ENCODE data around the gene ADH5. TPM values are rescaled to one million over a fixed set of nuclear protein-coding genes. Genes with fewer than 3 reads are reported as not detected.
"Not testable (repeated sequence)": the region's sequence is repeated elsewhere in the genome, so short reads cannot be mapped to it uniquely, and the experiment has no call there.

The ADH5 gene
- total RNA-seq, 1 experiment from 2014 or later: 64.3 TPM

DNA sequence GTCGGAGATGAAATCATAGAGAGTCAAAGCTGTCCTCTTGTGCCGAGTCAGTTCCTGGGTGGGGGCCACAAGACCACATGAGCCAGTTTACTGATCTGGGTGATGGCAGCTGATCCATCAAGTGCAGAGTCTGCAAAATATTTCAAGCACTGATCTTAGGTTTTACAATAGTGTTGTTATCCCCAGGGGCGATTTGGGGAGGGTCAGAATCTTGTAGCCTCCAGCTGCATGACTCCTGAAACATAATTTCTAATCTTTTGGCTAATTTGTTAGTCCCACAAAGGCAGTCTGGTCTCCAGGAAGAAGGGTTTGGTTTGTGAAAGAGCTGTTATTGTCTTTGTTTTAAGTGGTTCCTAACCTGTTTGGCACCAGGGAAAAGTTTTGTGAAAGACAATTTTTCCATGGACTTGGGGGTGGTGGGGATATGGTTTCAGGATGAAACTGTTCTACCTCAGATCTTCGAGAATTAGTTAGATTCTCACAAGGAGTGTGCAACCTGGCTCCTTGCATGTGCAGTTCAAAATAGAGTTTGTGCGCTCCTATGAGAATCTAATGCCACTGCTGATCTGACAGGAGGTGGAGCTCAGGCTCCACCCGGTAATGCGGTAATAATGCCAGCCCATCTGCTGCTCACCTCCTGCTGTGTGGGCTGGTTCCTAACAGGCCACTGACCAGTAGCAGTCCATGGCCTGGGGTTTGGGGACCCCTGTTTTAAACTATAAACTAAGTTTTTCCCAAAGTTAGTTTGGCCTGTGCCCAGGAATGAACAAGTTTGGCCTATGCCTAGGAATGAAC is 63.9 kb downstream of the ADH5 start:
- Histone ChIP-seq H3K9ac (ENCODE audit: low read length) (no peak overlapping the region), H3K4me3 (ENCODE audit: low read length) (no peak overlapping the region), H3K4me1 (ENCODE audit: low read length) (peaks cover 18% of the 10 kb centered on the region), H3K9me2 (replicated peaks; ENCODE audit: insufficient read depth, low read length) (no peaks in the 10 kb centered on the region), H3K9me3 (ENCODE audit: low read length) (peaks cover 5% of the 10 kb centered on the region; the same call in 1 of the 2 replicates), H3K79me2 (ENCODE audit: low read length) (peaks cover 100% of the 10 kb centered on the region), H3K4me2 (ENCODE audit: low read depth, low read length, poor library complexity, severe bottlenecking) (no peak overlapping the region), H3K36me3 (ENCODE audit: insufficient read depth, low read length) (peaks cover 20% of the 10 kb centered on the region), H3K27ac (ENCODE audit: low read length) (no peak overlapping the region), H4K20me1 (ENCODE audit: insufficient read depth, low read depth, low read length) (no peaks in the 10 kb centered on the region; the same call in 1 of the 2 replicates), H2AFZ (ENCODE audit: low read length) (no peak overlapping the region), H3K27me3 (ENCODE audit: low read length) (no peaks in the 10 kb centered on the region)
- DNase-seq: no peak

DNA sequence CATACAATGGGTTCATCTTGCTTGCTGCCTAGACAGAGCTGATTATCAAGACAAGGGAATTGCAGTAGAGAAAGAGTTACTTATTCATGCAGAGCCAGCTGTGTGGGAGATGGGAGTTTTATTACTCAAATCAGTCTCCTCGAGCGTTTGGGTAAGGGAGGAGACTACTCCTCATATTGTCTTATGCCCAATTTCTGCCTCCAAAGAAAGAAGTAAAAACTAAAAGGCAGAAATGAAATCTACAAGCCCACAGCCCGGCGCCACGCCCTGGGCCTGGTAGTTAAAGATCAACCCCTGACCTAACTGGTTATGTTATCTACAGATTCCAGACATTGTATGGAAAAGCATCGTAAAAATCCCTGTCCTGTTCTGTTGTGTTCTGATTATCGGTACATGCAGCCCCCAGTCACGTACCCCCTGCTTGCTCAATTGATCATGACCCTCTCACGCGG is 64.8 kb downstream of the ADH5 start:
- peaks cover 100% of the 10 kb centered on the region for H3K79me2 ChIP-seq (ENCODE audit: low read length)
- DNase-seq; H3K27me3 ChIP-seq (ENCODE audit: low read length); H3K27ac ChIP-seq (ENCODE audit: low read length); H3K9me3 ChIP-seq (ENCODE audit: low read length); H3K9me2 ChIP-seq (replicated peaks; ENCODE audit: insufficient read depth, low read length); H4K20me1 ChIP-seq (ENCODE audit: insufficient read depth, low read depth, low read length); H3K9ac ChIP-seq (ENCODE audit: low read length); H3K4me1 ChIP-seq (ENCODE audit: low read length); H3K4me3 ChIP-seq (ENCODE audit: low read length); H3K4me2 ChIP-seq (ENCODE audit: low read depth, low read length, poor library complexity, severe bottlenecking); H2AFZ ChIP-seq (ENCODE audit: low read length): not testable (repeated sequence)
- H3K36me3 ChIP-seq (ENCODE audit: insufficient read depth, low read length): peaks cover 19% of the 10 kb centered on the region

DNA sequence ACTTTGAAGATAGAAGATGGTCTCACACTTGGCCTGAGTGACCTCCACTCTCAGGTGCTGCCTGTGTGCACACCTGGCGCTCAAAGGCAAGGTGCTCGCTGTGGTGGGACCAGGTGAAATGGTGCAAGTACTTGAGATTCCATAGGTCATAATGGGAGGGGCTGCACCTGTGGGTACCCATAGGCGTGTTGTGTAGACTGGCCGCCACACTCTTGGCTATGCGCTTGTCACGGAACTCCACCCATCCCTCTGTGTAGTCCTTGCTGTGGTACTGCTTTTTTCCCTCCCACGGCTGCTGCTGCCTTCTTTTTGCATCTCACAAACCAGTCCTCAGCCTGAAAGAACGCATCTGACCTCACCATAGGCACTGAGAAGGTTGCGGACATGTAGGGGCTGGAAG is 66.0 kb downstream of the ADH5 start:
- H3K27ac ChIP-seq (ENCODE audit: low read length): no peak overlapping the region
- no peak overlapping the region for H3K9ac ChIP-seq (ENCODE audit: low read length)
- no peak overlapping the region for H2AFZ ChIP-seq (ENCODE audit: low read length)
- H3K27me3 ChIP-seq (ENCODE audit: low read length): no peaks in the 10 kb centered on the region
- H3K36me3 ChIP-seq (ENCODE audit: insufficient read depth, low read length): peaks cover 32% of the 10 kb centered on the region
- H4K20me1 ChIP-seq (ENCODE audit: insufficient read depth, low read depth, low read length): no peaks in the 10 kb centered on the region; the same call in 1 of the 2 replicates
- H3K4me3 ChIP-seq (ENCODE audit: low read length): no peak overlapping the region
- peaks cover 11% of the 10 kb centered on the region; the same call in 1 of the 2 replicates for H3K9me3 ChIP-seq (ENCODE audit: low read length)
- H3K4me1 ChIP-seq (ENCODE audit: low read length): no peaks in the 10 kb centered on the region
- no peaks in the 10 kb centered on the region for H3K9me2 ChIP-seq (replicated peaks; ENCODE audit: insufficient read depth, low read length)
- no peak overlapping the region for H3K4me2 ChIP-seq (ENCODE audit: low read depth, low read length, poor library complexity, severe bottlenecking)
- peaks cover 100% of the 10 kb centered on the region for H3K79me2 ChIP-seq (ENCODE audit: low read length)
- DNase-seq: no peak

DNA sequence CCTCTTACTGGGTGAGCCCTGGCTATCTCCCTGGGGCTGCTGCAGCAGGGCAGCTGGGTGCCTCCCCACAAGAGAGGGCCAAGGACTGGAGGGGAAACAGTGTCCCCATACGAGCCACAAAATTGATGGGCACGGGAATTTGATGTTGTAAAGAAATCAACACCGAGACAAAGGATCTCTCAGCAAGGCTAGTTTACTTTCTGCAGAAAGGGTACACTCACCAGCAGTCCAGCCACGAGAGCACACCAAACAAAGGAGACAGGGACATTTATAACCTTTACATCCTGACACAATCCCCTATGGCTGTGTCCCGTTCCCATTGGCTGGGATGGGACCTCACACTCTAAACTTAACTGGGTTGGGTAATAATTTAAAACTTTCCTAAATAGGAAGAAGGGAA is 67.2 kb downstream of the ADH5 start:
- H3K79me2 ChIP-seq (ENCODE audit: low read length): peaks cover 100% of the 10 kb centered on the region

More for the DNA sequence above, 67.2 kb downstream of the ADH5 start:
- Histone ChIP-seq H3K9me2 (replicated peaks; ENCODE audit: insufficient read depth, low read length) (no peaks in the 10 kb centered on the region), H3K27me3 (ENCODE audit: low read length) (no peaks in the 10 kb centered on the region), H3K4me2 (ENCODE audit: low read depth, low read length, poor library complexity, severe bottlenecking) (no peak overlapping the region), H3K4me3 (ENCODE audit: low read length) (no peak overlapping the region), H2AFZ (ENCODE audit: low read length) (no peak overlapping the region), H3K27ac (ENCODE audit: low read length) (no peak overlapping the region), H3K36me3 (ENCODE audit: insufficient read depth, low read length) (peaks cover 35% of the 10 kb centered on the region), H3K4me1 (ENCODE audit: low read length) (no peaks in the 10 kb centered on the region), H4K20me1 (ENCODE audit: insufficient read depth, low read depth, low read length) (no peaks in the 10 kb centered on the region; the same call in 1 of the 2 replicates), H3K9ac (ENCODE audit: low read length) (no peak overlapping the region), H3K9me3 (ENCODE audit: low read length) (peaks cover 11% of the 10 kb centered on the region; the same call in 1 of the 2 replicates)
- DNase-seq: no peak

Other genes with a start within 250 kb of the ADH5 start
- gene EIF4E, start 159.7 kb downstream of the ADH5 start, total RNA-seq (2014; rRNA removed; shearing (Covaris generic); ENCODE audit: low replicate concordance): 89.9 and 130 TPM in 2 replicates
- 81.8 and 95.4 TPM in 2 replicates for gene METAP1, start 93.1 kb downstream of the ADH5 start, total RNA-seq (2014; rRNA removed; shearing (Covaris generic); ENCODE audit: low replicate concordance)
- not detected in 2 replicates for gene ADH4, start 55.5 kb upstream of the ADH5 start, total RNA-seq (2014; rRNA removed; shearing (Covaris generic); ENCODE audit: low replicate concordance)
- not detected in 2 replicates for gene ADH6, start 130.5 kb upstream of the ADH5 start, total RNA-seq (2014; rRNA removed; shearing (Covaris generic); ENCODE audit: low replicate concordance)
- gene ADH1A, start 202.2 kb upstream of the ADH5 start, total RNA-seq (2014; rRNA removed; shearing (Covaris generic); ENCODE audit: low replicate concordance): not detected in 2 replicates
- not detected in 2 replicates for gene ADH1B, start 232.6 kb upstream of the ADH5 start, total RNA-seq (2014; rRNA removed; shearing (Covaris generic); ENCODE audit: low replicate concordance)

Measured in Karpas-422 (cell line).